ENCODE results near the gene GABBR2. TPM values are rescaled to one million over a fixed set of nuclear protein-coding genes. Genes with fewer than 3 reads are reported as not detected.

GABBR2 gene
- total RNA-seq, 6 experiments from 2014 or later, result not detected

DNA sequence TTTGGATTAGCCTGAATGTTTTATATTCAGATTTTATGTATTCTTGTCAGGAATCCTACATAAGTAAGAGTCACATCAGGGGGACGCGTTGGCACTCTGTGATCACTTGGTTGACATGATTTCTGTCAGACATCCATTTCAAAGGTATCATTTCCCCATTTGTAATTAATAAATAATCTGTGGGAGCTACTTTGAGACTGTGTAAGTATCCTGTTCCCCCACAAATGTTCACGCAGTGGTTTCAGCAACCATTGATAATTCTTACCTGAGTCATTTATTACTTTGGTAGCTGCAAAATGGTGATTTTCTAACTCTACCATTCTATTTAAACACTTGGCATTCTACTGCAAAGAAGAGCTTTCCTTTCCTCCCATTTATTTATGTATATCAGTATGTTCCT, 396.4 kb downstream of the GABBR2 start:
- DNase-seq (no peak), ATAC-seq (no peak)
- Histone ChIP-seq H3K4me1 (peaks cover 0 to 12% (median 2%) of the 10 kb centered on the region in 4 donors), H3K4me3 (no peak overlapping the region), H3K27me3 (no peaks in the 10 kb centered on the region), H3K9me3 (no peaks in the 10 kb centered on the region), H3K27ac (no peak overlapping the region), H3K36me3 (no peaks in the 10 kb centered on the region)
- TF ChIP-seq, protein P1, sequence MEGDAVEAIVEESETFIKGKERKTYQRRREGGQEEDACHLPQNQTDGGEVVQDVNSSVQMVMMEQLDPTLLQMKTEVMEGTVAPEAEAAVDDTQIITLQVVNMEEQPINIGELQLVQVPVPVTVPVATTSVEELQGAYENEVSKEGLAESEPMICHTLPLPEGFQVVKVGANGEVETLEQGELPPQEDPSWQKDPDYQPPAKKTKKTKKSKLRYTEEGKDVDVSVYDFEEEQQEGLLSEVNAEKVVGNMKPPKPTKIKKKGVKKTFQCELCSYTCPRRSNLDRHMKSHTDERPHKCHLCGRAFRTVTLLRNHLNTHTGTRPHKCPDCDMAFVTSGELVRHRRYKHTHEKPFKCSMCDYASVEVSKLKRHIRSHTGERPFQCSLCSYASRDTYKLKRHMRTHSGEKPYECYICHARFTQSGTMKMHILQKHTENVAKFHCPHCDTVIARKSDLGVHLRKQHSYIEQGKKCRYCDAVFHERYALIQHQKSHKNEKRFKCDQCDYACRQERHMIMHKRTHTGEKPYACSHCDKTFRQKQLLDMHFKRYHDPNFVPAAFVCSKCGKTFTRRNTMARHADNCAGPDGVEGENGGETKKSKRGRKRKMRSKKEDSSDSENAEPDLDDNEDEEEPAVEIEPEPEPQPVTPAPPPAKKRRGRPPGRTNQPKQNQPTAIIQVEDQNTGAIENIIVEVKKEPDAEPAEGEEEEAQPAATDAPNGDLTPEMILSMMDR (IDR thresholded peaks at IDR 0.05), result no peak
- TF ChIP-seq POLR2A (IDR thresholded peaks at IDR 0.05), result no peak
- 90% methylated on average over 3 of the region's 3 CpGs for WGBS (ENCODE audit: insufficient coverage, low coverage, low lambda C conversion rate, missing lambda C conversion rate)
- intact Hi-C loops (cut with DNase I), result loop anchor here in 1 of 2 donors (10.0 kb wide), 1 partner anchor 462 kb away; no protein-coding TSS in a partner anchor

DNA sequence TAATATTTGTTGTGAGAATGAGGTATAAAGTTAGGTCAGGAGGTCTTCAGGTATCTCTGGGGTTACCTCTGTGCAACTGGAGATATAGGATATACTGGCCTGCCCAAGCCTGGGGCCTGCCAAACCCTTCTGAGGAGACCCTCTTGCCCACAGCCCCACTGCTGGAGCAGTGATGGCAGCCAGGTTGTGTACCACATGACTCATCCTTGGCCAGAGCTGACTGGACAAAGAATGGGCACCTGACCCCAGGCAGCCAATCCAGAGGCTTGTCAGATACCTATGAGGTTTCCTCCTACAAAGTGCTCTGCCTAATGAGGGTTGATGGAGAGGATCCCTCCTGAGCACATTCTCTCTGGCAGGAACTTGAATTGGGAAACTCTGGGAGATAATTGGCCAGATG, 397.2 kb downstream of the GABBR2 start:
- intact Hi-C loops (cut with DNase I), result loop anchor here in 1 of 2 donors (10.0 kb wide), 1 partner anchor 463 kb away; no protein-coding TSS in a partner anchor
- DNase-seq (no peak), ATAC-seq (no peak)
- H3K27ac ChIP-seq, result no peak overlapping the region
- H3K9me3 ChIP-seq, result no peaks in the 10 kb centered on the region
- no peaks in the 10 kb centered on the region for H3K36me3 ChIP-seq
- TF ChIP-seq POLR2A (IDR thresholded peaks at IDR 0.05), result no peak
- TF ChIP-seq, protein P1 (IDR thresholded peaks at IDR 0.05), result no peak
- no peak overlapping the region for H3K4me3 ChIP-seq
- H3K4me1 ChIP-seq, result peaks cover 0 to 12% (median 2%) of the 10 kb centered on the region in 4 donors
- H3K27me3 ChIP-seq, result no peaks in the 10 kb centered on the region

DNA sequence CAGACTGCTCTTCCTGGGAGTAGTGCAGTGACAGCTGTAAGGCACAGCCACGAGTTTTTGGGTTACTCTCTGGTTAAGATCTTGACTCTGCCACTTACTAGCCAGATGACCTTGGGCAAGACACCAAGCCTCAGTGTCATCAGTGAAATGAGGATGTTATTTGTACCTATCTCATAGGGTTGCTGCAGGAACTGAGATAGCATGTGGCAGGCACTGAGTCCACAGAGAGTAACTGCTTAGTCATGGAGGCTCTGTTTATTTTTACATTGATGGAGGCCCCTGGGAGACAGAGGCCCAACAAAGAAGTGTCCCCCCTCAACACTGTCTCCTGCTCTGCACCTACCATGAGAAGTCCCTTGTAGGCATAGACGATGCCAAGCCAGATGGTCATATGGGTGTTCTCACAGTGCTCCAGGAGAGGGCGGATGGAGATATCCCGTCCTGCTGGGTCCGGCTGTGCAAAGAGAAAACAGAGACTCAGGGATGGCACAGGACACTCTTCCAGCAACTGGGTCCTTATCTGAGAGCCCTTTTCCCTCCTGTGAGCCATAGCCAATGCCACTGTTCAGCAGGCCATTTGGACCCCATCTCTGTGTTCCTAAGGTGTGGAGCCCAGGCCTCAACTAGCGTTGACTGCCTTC, 397.9 kb downstream of the GABBR2 start:
- ATAC-seq (no peak), DNase-seq (no peak)
- Histone ChIP-seq H3K4me1 (peaks cover 0 to 6% (median 0%) of the 10 kb centered on the region in 4 donors), H3K4me3 (no peak overlapping the region), H3K36me3 (no peaks in the 10 kb centered on the region), H3K9me3 (no peaks in the 10 kb centered on the region), H3K27ac (no peak overlapping the region), H3K27me3 (no peaks in the 10 kb centered on the region)
- intact Hi-C loops (cut with DNase I), result loop anchor here in 1 of 2 donors (10.0 kb wide), 1 partner anchor 464 kb away; no protein-coding TSS in a partner anchor
- WGBS (ENCODE audit: insufficient coverage, low coverage, low lambda C conversion rate, missing lambda C conversion rate), result 75% methylated on average over 2 of the region's 6 CpGs
- no peak for TF ChIP-seq POLR2A (IDR thresholded peaks at IDR 0.05)
- TF ChIP-seq, protein P1 (IDR thresholded peaks at IDR 0.05), result no peak

DNA sequence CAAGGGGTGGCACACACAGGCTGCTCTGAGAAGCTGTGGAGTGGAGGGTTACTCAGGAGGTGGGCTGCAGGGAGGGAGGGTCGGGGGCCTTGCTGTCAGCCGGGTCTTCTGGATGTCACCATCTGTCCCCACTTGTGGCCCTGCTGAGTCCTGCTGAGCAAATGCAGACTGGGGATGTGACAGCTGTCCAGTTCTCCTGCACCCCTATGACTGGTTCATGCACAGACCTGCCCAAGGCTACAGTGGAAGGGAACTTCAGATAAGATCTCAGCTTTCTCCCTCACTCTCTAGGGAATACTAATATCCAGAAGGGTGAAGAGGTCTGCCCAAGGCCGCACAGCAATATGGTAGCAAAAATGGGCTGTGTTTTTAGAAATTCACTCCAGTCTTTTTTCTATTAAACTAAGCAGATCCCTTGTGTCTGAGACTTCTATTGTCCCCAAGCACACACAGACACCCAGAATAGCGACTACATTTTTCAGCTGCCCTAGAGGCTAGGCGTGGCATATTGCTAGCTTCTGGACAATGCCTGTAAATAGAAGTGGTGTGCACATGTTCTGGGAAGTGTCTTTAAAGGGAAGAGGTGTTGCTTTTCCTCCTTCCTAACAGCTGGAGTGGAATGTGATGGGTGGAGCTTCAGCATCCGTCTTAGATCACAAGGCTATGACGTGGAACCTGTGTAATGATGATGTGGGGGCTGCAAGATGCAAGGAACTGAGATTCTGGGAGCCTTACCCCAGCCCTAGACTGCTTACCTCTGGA, 402.2 kb downstream of the GABBR2 start:
- no peaks in the 10 kb centered on the region for H3K9me3 ChIP-seq
- intact Hi-C loops (cut with DNase I), result no loop called here
- 54% methylated on average over 5 of the region's 7 CpGs for WGBS (ENCODE audit: insufficient coverage, low coverage, low lambda C conversion rate, missing lambda C conversion rate)
- no peak for ATAC-seq
- H3K36me3 ChIP-seq, result no peaks in the 10 kb centered on the region
- no peak overlapping the region for H3K27ac ChIP-seq
- DNase-seq, result no peak
- H3K4me3 ChIP-seq, result no peak overlapping the region
- TF ChIP-seq, protein P1 (IDR thresholded peaks at IDR 0.05), result no peak
- no peak for TF ChIP-seq POLR2A (IDR thresholded peaks at IDR 0.05)
- no peaks in the 10 kb centered on the region for H3K4me1 ChIP-seq
- H3K27me3 ChIP-seq, result no peaks in the 10 kb centered on the region

Measured in right lobe of liver (tissue), 6 donors.